Glutamatergic neuron (in vitro differentiated cells): ENCODE results near the gene TAGLN. TPM values are rescaled to one million over a fixed set of nuclear protein-coding genes. Genes with fewer than 3 reads are reported as not detected.
A peak's percentile ranks its signal among the peaks of the same experiment; 100 is the strongest.
"Not testable (repeated sequence)": the region's sequence is repeated elsewhere in the genome, so short reads cannot be mapped to it uniquely, and the experiment has no call there.

ENCODE experiments used
- DNase-seq: peaks from one replicate; pipeline ENCODE4 v3.0.0; 2022
- H3K27ac Mint-ChIP-seq: one replicate; pipeline ENCODE4 v1.8.0; 2020; ENCODE audit warnings: mild to moderate bottlenecking, mixed read lengths, inconsistent platforms; ENCODE audit not compliant: unreplicated experiment
- H3K27me3 Mint-ChIP-seq: one replicate; pipeline ENCODE4 v1.8.0; 2020; ENCODE audit warnings: mild to moderate bottlenecking, moderate library complexity, mixed read lengths, inconsistent platforms; ENCODE audit not compliant: unreplicated experiment
- H3K36me3 Mint-ChIP-seq: one replicate; pipeline ENCODE4 v1.8.0; 2020; ENCODE audit warnings: mild to moderate bottlenecking, mixed read lengths, inconsistent platforms; ENCODE audit not compliant: unreplicated experiment
- H3K4me1 Mint-ChIP-seq: one replicate; pipeline ENCODE4 v1.8.0; 2020; ENCODE audit warnings: mild to moderate bottlenecking, low read depth, mixed read lengths, inconsistent platforms; ENCODE audit not compliant: unreplicated experiment
- H3K4me3 Mint-ChIP-seq: one replicate; pipeline ENCODE4 v1.8.0; 2020; ENCODE audit warnings: mild to moderate bottlenecking, mixed read lengths, inconsistent platforms; ENCODE audit not compliant: unreplicated experiment
- H3K9me3 Mint-ChIP-seq: one replicate; pipeline ENCODE4 v1.8.0; 2020; ENCODE audit warnings: mild to moderate bottlenecking, moderate library complexity, mixed read lengths, inconsistent platforms; ENCODE audit not compliant: unreplicated experiment
- CTCF ChIP-seq: fragments of 200-600 bp; sonication (generic); IDR thresholded peaks from one replicate; pipeline ENCODE4 v1.5.0; 2021; ENCODE audit not compliant: partially characterized antibody, unreplicated experiment
- total RNA-seq: library from RNA; stranded (reverse); fragmentation: NEBNext Ultra II Directional; extraction: Animal tissue kit (Norgen Biotek cat#: 25700); gene quantifications from one replicate; pipeline ENCODE4 v1.2.1, GENCODE V29; 2021; ENCODE audit not compliant: unreplicated experiment

Gene TAGLN
- total RNA-seq, 1 donor from 2014 or later: 6.1 TPM

GRCh38 chr11:117180661-117181585 is 18.2 kb upstream of the TAGLN start:
- DNase-seq: peak; percentile 75
- H3K36me3 Mint-ChIP-seq: no peaks in the 10 kb centered on the region
- H3K4me1 Mint-ChIP-seq: peaks cover 12% of the 10 kb centered on the region
- H3K27me3 Mint-ChIP-seq: peaks cover 8% of the 10 kb centered on the region
- H3K27ac Mint-ChIP-seq: no peak overlapping the region
- H3K9me3 Mint-ChIP-seq: peaks cover 3% of the 10 kb centered on the region
- TF ChIP-seq CTCF: peak; percentile 28
- H3K4me3 Mint-ChIP-seq: no peak overlapping the region

DNA sequence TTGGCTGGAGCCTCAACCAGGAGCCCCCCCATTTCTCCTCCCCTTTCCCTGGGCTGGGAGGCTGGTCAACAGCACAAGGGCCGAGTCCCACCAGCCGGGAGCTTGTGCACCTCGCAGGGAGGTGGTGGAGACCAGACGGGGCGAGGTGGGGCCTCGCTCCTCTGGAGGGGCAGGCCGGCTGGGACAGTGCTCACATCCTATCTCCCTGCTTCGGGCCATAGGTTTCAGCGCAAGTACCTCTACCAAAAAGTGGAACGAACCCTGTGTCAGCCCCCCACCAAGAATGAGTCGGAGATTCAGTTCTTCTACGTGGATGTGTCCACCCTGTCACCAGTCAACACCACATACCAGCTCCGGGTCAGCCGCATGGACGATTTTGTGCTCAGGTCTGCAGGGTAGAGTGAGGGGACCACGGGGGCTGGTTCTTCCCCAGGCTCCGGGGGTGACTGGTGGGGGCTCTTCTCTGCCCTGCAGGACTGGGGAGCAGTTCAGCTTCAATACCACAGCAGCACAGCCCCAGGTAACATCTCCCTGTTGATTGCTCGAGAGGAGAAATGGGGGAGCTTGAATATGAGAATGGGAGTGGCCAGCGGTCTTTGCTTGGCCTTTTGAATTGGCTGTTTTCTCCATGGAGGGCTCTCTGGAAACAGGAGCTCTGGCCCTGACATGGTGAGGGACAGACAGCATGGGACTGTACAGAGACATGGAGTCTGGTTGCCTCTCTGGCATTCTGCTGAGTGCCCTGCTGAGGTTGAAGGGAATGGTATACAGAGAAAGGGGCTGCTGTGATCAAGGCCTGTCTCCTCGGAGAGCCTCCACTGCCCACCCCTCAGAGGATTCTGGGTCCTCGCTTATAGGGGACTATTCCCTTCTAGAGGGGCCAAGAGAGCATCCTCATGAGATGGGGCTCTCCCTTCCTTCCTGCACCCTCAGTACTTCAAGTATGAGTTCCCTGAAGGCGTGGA is 17.3 kb upstream of the TAGLN start:
- Mint-ChIP-seq H3K27ac (no peak overlapping the region), H3K27me3 (peaks cover 8% of the 10 kb centered on the region), H3K4me3 (no peak overlapping the region), H3K4me1 (peaks cover 12% of the 10 kb centered on the region), H3K36me3 (no peaks in the 10 kb centered on the region), H3K9me3 (peaks cover 3% of the 10 kb centered on the region)
- DNase-seq: no peak
- peak; percentile 0 for TF ChIP-seq CTCF

- H3K27ac Mint-ChIP-seq: no peak overlapping the region
- no peak for DNase-seq
- peaks cover 4% of the 10 kb centered on the region for H3K36me3 Mint-ChIP-seq
- peaks cover 8% of the 10 kb centered on the region for H3K27me3 Mint-ChIP-seq
- H3K4me1 Mint-ChIP-seq: peaks cover 12% of the 10 kb centered on the region
- H3K9me3 Mint-ChIP-seq: peaks cover 3% of the 10 kb centered on the region
- TF ChIP-seq CTCF: no peak
- no peak overlapping the region for H3K4me3 Mint-ChIP-seq
These were observed 16.6 kb upstream of the TAGLN start for GRCh38 chr11:117182551-117182935.

DNA sequence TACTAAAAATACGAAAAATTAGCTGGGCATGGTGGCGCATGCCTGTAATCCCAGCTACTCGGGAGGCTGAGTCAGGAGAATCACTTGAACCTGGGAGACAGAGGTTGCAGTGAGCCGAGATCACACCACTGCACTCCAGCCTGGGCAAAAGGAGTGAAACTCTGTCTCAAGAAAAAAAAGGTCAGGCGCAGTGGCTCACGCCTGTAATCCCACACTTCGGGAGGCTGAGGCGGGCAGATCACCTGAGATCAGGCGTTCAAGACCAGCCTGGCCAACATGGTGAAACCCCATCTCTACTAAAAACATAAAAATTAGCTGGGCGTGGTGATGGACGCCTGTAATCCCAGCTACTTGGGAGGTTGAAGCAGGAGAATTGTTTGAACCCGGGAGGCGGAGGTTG is 16.0 kb upstream of the TAGLN start:
- H3K4me1 Mint-ChIP-seq: peaks cover 12% of the 10 kb centered on the region
- not testable (repeated sequence) for DNase-seq, H3K4me3 Mint-ChIP-seq, H3K27me3 Mint-ChIP-seq, H3K36me3 Mint-ChIP-seq, H3K27ac Mint-ChIP-seq, H3K9me3 Mint-ChIP-seq

DNA sequence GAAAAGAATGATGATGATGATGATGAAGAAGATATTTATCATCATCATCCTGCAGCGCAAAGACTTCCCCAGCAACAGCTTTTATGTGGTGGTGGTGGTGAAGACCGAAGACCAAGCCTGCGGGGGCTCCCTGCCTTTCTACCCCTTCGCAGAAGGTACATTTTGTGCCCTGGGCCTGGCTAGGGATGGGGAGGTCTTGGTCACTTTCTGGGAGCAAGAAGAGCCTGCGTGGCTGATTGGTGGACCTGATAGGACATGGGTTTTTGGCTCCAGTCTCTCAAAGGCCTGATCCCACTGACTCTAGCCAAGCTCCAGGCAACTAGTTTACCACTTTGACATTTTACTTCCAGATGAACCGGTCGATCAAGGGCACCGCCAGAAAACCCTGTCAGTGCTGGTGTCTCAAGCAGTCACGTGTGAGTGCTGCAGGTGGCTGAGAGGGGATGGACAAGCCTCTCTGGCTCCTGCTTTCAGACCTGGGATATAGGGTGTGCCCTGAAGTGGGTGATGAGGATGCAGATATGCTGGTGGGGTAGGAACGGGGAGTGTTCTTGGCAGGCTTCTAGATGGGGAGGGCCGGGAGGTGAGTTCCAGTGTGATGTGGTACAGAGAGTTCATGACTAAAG is 15.3 kb upstream of the TAGLN start:
- H3K36me3 Mint-ChIP-seq: peaks cover 4% of the 10 kb centered on the region
- H3K9me3 Mint-ChIP-seq: peaks cover 3% of the 10 kb centered on the region
- no peak for DNase-seq
- peaks cover 8% of the 10 kb centered on the region for H3K27me3 Mint-ChIP-seq
- H3K27ac Mint-ChIP-seq: no peak overlapping the region
- H3K4me1 Mint-ChIP-seq: peaks cover 12% of the 10 kb centered on the region
- no peak overlapping the region for H3K4me3 Mint-ChIP-seq
- TF ChIP-seq CTCF: no peak
